ENCODE data around the gene MSI1. TPM values are rescaled to one million over a fixed set of nuclear protein-coding genes. Genes with fewer than 3 reads are reported as not detected.

Gene MSI1
- total and polyA plus RNA-seq, 9 donors, result 0.83 to 4.9 (median 1.9) TPM

- DNase-seq, result no peak
- Histone ChIP-seq H3K36me3 (no peaks in the 10 kb centered on the region), H3K9me3 (no peaks in the 10 kb centered on the region), H3K27me3 (no peaks in the 10 kb centered on the region), H3K27ac (no peak overlapping the region), H3K4me1 (ENCODE audit: insufficient read depth) (no peaks in the 10 kb centered on the region), H3K4me3 (no peak overlapping the region)
- intact Hi-C loops (cut with DNase I), result loop anchor here in 1 of 4 donors (10.0 kb wide), 1 partner anchor 49 kb away; the partner anchor contains the start of gene MSI1
- TF ChIP-seq POLR2A (IDR thresholded peaks at IDR 0.05) (no peak), EP300 (IDR thresholded peaks at IDR 0.05) (no peak), CTCF (IDR thresholded peaks at IDR 0.05) (no peak)
- 20 to 35% (median 26%) methylated on average over 12 to 13 of the region's 13 CpGs for WGBS, 3 donors
Measured at GRCh38 chr12:120413901-120414695, 45.1 kb upstream of the MSI1 start.

GRCh38 chr12:120412421-120412820 is 43.5 kb upstream of the MSI1 start:
- no peak for DNase-seq
- TF ChIP-seq EP300 (IDR thresholded peaks at IDR 0.05) (no peak), POLR2A (IDR thresholded peaks at IDR 0.05) (no peak), CTCF (IDR thresholded peaks at IDR 0.05) (no peak)
- H3K27ac ChIP-seq, result no peak overlapping the region
- no peaks in the 10 kb centered on the region for H3K9me3 ChIP-seq
- H3K27me3 ChIP-seq, result no peaks in the 10 kb centered on the region
- intact Hi-C loops (cut with DNase I), result loop anchor here in 1 of 4 donors (10.0 kb wide), 1 partner anchor 48 kb away; the partner anchor contains the start of gene MSI1
- no peak overlapping the region for H3K4me3 ChIP-seq
- WGBS, 3 donors, result 61 to 75% (median 73%) methylated on average over 7 of the region's 7 CpGs
- H3K4me1 ChIP-seq (ENCODE audit: insufficient read depth), result no peaks in the 10 kb centered on the region
- H3K36me3 ChIP-seq, result no peaks in the 10 kb centered on the region

GRCh38 chr12:120408771-120409170 is 39.8 kb upstream of the MSI1 start:
- intact Hi-C loops (cut with DNase I), result no loop called here
- TF ChIP-seq CTCF (IDR thresholded peaks at IDR 0.05), result no peak
- no peak for TF ChIP-seq EP300 (IDR thresholded peaks at IDR 0.05)
- no peak for TF ChIP-seq POLR2A (IDR thresholded peaks at IDR 0.05)
- Histone ChIP-seq H3K4me1 (ENCODE audit: insufficient read depth) (no peaks in the 10 kb centered on the region), H3K27me3 (no peaks in the 10 kb centered on the region), H3K27ac (no peak overlapping the region), H3K4me3 (no peak overlapping the region), H3K9me3 (no peaks in the 10 kb centered on the region), H3K36me3 (no peaks in the 10 kb centered on the region)
- DNase-seq, result no peak
- WGBS, 3 donors, result 92 to 96% (median 95%) methylated on average over 11 of the region's 11 CpGs

- Histone ChIP-seq H3K27me3 (no peaks in the 10 kb centered on the region), H3K9me3 (no peaks in the 10 kb centered on the region), H3K36me3 (no peaks in the 10 kb centered on the region), H3K4me3 (no peak overlapping the region), H3K27ac (no peak overlapping the region), H3K4me1 (ENCODE audit: insufficient read depth) (no peaks in the 10 kb centered on the region)
- TF ChIP-seq POLR2A (IDR thresholded peaks at IDR 0.05) (no peak), EP300 (IDR thresholded peaks at IDR 0.05) (no peak), CTCF (IDR thresholded peaks at IDR 0.05) (no peak)
- DNase-seq, result no peak
- WGBS, 3 donors, result 92 to 94% (median 93%) methylated on average over 3 of the region's 3 CpGs
- intact Hi-C loops (cut with DNase I), result no loop called here
Measured at GRCh38 chr12:120406553-120406952, 37.6 kb upstream of the MSI1 start.

Measured in ovary (tissue), 9 donors.